Stomach (tissue), 19 donors: ENCODE results near the gene ABCC1. TPM values are rescaled to one million over a fixed set of nuclear protein-coding genes. Genes with fewer than 3 reads are reported as not detected.

Experiments used
- DNase-seq, 2 donors: peaks; one replicate each; pipeline versions ENCODE4 v3.0.0 to v3.0.0-alpha.2; 2013 to 2019
- H3K27ac ChIP-seq, 5 donors: fragments of 200-600 bp in 4 of 5; sonication (generic) in 4 of 5; one replicate each; pipeline ENCODE4 v1.5.1; 2013 to 2019; ENCODE audit warnings: mild to moderate bottlenecking in 1 of 5, moderate library complexity in 1 of 5
- H3K27me3 ChIP-seq, 3 donors: fragments of 200-600 bp; sonication (generic); one replicate each; pipeline ENCODE4 v1.5.1; 2017 to 2019; ENCODE audit warnings: mixed run types in 1 of 3
- H3K36me3 ChIP-seq, 4 donors: fragments of 200-600 bp; sonication (generic); 1 replicate in 3 of 4; 2 replicates in 1 of 4; pipeline ENCODE4 v1.5.1; 2016 to 2019
- H3K4me1 ChIP-seq, 4 donors: fragments of 200-600 bp; sonication (generic); one replicate each; pipeline ENCODE4 v1.5.1; 2016 to 2019
- H3K4me3 ChIP-seq, 4 donors: fragments of 200-600 bp; sonication (generic) in 3 of 4; one replicate each; pipeline ENCODE4 v1.5.1; 2016 to 2019; ENCODE audit warnings: mild to moderate bottlenecking in 1 of 4
- H3K9me3 ChIP-seq, 4 donors: fragments of 200-600 bp; sonication (generic); one replicate each; pipeline ENCODE4 v1.5.1; 2016 to 2019
- CTCF ChIP-seq, 7 experiments: fragments of 450-650 bp in 4 of 7; fragments of 200-600 bp in 3 of 7; sonication (generic) in 3 of 7; IDR thresholded peaks; one replicate each; pipeline ENCODE4 v1.5.1; 2016 to 2019; ENCODE audit warnings: antibody characterized with exemption in 7 of 7, control low read depth in 2 of 7, mild to moderate bottlenecking in 1 of 7
- EP300 ChIP-seq: sonication (generic); formaldehyde crosslinking; IDR thresholded peaks from one replicate; pipeline ENCODE4 v1.6.1; 2017; ENCODE audit warnings: antibody characterized with exemption
- POLR2A ChIP-seq, 4 donors: fragments of 450-650 bp; IDR thresholded peaks; one replicate each; pipeline ENCODE4 v1.6.1; 2016; ENCODE audit warnings: antibody characterized with exemption in 4 of 4, control low read depth in 2 of 4, mild to moderate bottlenecking in 1 of 4, moderate library complexity in 1 of 4
- POLR2AphosphoS5 ChIP-seq, 3 donors: sonication (generic); formaldehyde crosslinking; IDR thresholded peaks; one replicate each; pipeline ENCODE4 v1.6.1; 2016; ENCODE audit warnings: antibody characterized with exemption in 3 of 3
- WGBS, 5 donors: extraction: QIAGEN DNeasy Blood & Tissue Kit in 3 of 5; methylation state at CpG; one replicate each; pipeline versions ENCODE4 v1.1.5 to v1.1.7; 2013 to 2018; 5-methylcytosine and 5-hydroxymethylcytosine counted together
- intact Hi-C: fragments of 100-400 bp; cut with DNase I; formaldehyde crosslinking; loops from one replicate; pipeline ENCODE4 v1.15.1; 2023; ENCODE audit warnings: low total_unique reads
- long read RNA-seq, 10 donors: transcript quantifications; one replicate each; lab custom pipeline, GENCODE V29; 2026
- polyA plus RNA-seq, 3 donors: library from polyadenylated mRNA; stranded (reverse); fragments of 200-250 nt; gene quantifications; one replicate each; pipeline ENCODE4 v1.2.3, GENCODE V29; 2013
- total RNA-seq, 5 donors: library from RNA; depleted of rRNA; stranded (reverse); fragments of >200 nt; gene quantifications; one replicate each; pipeline versions ENCODE4 v1.1.0 to v1.2.3, GENCODE V29; 2014 to 2016
- donor health status: healthy with polysubstance abuse.
- donor health status: Bipolar disorder and iron deficiency.
- donor health status: healthy.

ABCC1 gene
- total RNA-seq (100 to 1,000 TPM in 1 of 5 donors, 10 to 100 TPM in 4; 21.4 to 105 (median 50.4) TPM), polyA plus RNA-seq (10 to 100 TPM in 1 of 3 donors, 1 to 10 TPM in 2; 2.3 to 10.5 (median 6.5) TPM)
- long read RNA-seq, donor 1 = 0 reads
- long read RNA-seq, donor 2 = 0 reads
- long read RNA-seq, donor 3 = 0 reads
- long read RNA-seq, donor 4 = 0 reads
- long read RNA-seq, donor 5, full-length matches to known transcripts = 2 of 2 reads
- long read RNA-seq, donor 5, partial matches to known transcripts = 0 of 2 reads
- long read RNA-seq, donor 5, other reads (novel, unspliced or antisense) = 0 of 2 reads
- long read RNA-seq, donor 6, partial matches to known transcripts = 0 of 3 reads
- long read RNA-seq, donor 6, other reads (novel, unspliced or antisense) = 0 of 3 reads
- long read RNA-seq, donor 7 = 0 reads
- long read RNA-seq, donor 8, full-length matches to known transcripts = 1 of 1 reads
- long read RNA-seq, donor 8, partial matches to known transcripts = 0 of 1 reads
- long read RNA-seq, donor 8, other reads (novel, unspliced or antisense) = 0 of 1 reads
- long read RNA-seq, donor 9 = 0 reads
- long read RNA-seq, donor 10 = 0 reads

GRCh38 chr16:15949210-15950160 lies at the start of gene ABCC1:
Gene ABCC1, plus strand, starts transcription at chr16:15949616. Its CDS starts 136 bp downstream, at chr16:15949752.
- no peak for TF ChIP-seq CTCF (IDR thresholded peaks at IDR 0.05)
- TF ChIP-seq EP300 = no peak
- no peak for TF ChIP-seq POLR2AphosphoS5 (IDR thresholded peaks at IDR 0.05)
- TF ChIP-seq POLR2A (IDR thresholded peaks at IDR 0.05) = no peak

GRCh38 chr16:15900357-15900756 lies 49.1 kb upstream of the ABCC1 start:
- intact Hi-C loops = no loop called here
- no peak for DNase-seq
- TF ChIP-seq EP300 (no peak), POLR2AphosphoS5 (IDR thresholded peaks at IDR 0.05) (no peak), POLR2A (IDR thresholded peaks at IDR 0.05) (no peak), CTCF (IDR thresholded peaks at IDR 0.05) (no peak)
- H3K9me3 ChIP-seq = no peaks in the 10 kb centered on the region
- no peak overlapping the region for H3K4me3 ChIP-seq
- WGBS, 5 donors = 95 to 100% (median 97%) methylated on average over 3 of the region's 3 CpGs
- H3K36me3 ChIP-seq = no peaks in the 10 kb centered on the region
- H3K27ac ChIP-seq = peak overlapping the region in 2 of 5 donors; percentile 60 to 71
- H3K27me3 ChIP-seq = no peaks in the 10 kb centered on the region
- H3K4me1 ChIP-seq = peaks cover 0 to 9% (median 0%) of the 10 kb centered on the region in 4 donors

More at GRCh38 chr16:15949210-15950160, at the start of gene ABCC1:
- WGBS, 5 donors = 0 to 1% (median 1%) methylated on average over 20 to 96 of the region's 112 CpGs
- Histone ChIP-seq H3K4me3 (peak within 1 kb of the TSS; percentile 79 to 94 (median 88)), H3K4me1 (peaks cover 35 to 73% (median 51%) of the 10 kb centered on the region in 4 donors), H3K36me3 (no peaks in the 10 kb centered on the region), H3K27me3 (no peaks in the 10 kb centered on the region), H3K9me3 (no peaks in the 10 kb centered on the region), H3K27ac (peak within 1 kb of the TSS; percentile 87 to 98 (median 91))
- intact Hi-C loops = no loop called here
- peak; percentile 57 to 83 for DNase-seq

DNA sequence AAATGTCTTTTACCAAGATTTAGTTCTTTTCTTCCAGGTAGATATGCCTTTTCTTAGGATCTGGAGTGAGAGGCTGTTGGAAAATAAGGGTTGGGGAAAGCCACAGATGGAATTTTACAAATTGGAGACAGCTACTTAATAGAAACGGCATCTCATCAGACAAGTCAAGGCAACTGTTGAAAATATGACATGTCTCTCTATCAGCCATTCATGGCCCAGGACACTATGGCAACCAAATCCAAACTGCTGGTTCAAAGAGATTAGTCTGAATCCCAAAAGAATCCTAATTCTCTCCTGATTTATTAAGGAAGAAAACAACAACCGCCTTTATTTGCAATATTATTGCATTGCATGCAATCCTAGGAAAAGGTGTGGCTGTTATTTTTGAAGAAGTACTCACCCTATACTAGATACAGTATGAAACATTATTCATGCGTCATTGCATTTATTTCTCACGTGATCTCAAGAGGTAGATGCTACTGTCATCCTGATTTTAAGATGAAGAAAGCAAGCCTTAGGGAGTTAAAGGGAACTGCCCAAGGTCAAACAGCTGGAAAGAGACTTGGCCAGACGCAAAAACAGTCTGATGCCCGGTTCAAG lies 48.4 kb upstream of the ABCC1 start:
- TF ChIP-seq EP300 = no peak
- TF ChIP-seq CTCF (IDR thresholded peaks at IDR 0.05) = no peak
- no peak for TF ChIP-seq POLR2A (IDR thresholded peaks at IDR 0.05)
- no peak for TF ChIP-seq POLR2AphosphoS5 (IDR thresholded peaks at IDR 0.05)
- Histone ChIP-seq H3K4me3 (no peak overlapping the region), H3K4me1 (peaks cover 0 to 9% (median 0%) of the 10 kb centered on the region in 4 donors), H3K27ac (no peak overlapping the region), H3K27me3 (no peaks in the 10 kb centered on the region), H3K9me3 (no peaks in the 10 kb centered on the region), H3K36me3 (no peaks in the 10 kb centered on the region)
- no peak for DNase-seq
- intact Hi-C loops = no loop called here
- WGBS, 5 donors = 71 to 83% (median 78%) methylated on average over 6 of the region's 6 CpGs

GRCh38 chr16:15903960-15904359 lies 45.5 kb upstream of the ABCC1 start:
- intact Hi-C loops = no loop called here
- peaks cover 0 to 9% (median 0%) of the 10 kb centered on the region in 4 donors for H3K4me1 ChIP-seq
- no peaks in the 10 kb centered on the region for H3K9me3 ChIP-seq
- 92 to 98% (median 96%) methylated on average over 5 of the region's 5 CpGs for WGBS, 5 donors
- TF ChIP-seq POLR2A (IDR thresholded peaks at IDR 0.05) = no peak
- TF ChIP-seq POLR2AphosphoS5 (IDR thresholded peaks at IDR 0.05) = no peak
- no peak for TF ChIP-seq EP300
- no peak for TF ChIP-seq CTCF (IDR thresholded peaks at IDR 0.05)
- H3K27me3 ChIP-seq = no peaks in the 10 kb centered on the region
- H3K36me3 ChIP-seq = no peaks in the 10 kb centered on the region
- no peak overlapping the region for H3K4me3 ChIP-seq
- H3K27ac ChIP-seq = no peak overlapping the region
- DNase-seq = no peak
